ENCODE results near the gene MYO15A.

Gene MYO15A

GRCh38 chr17:18106211-18106610 lies 2.3 kb upstream of the MYO15A start:
- no peak for DNase-seq

GRCh38 chr17:18107061-18107790 lies 1.3 kb upstream of the MYO15A start:
- no peak for DNase-seq

- no peak for DNase-seq
Measured at GRCh38 chr17:18107971-18108370, 585 bp upstream of the MYO15A start.

GRCh38 chr17:18109935-18110485 lies 1.5 kb downstream of the MYO15A start:
- no peak for DNase-seq

GRCh38 chr17:18110636-18111145 lies 2.1 kb downstream of the MYO15A start:
- no peak for DNase-seq

GRCh38 chr17:18111330-18111971 lies 2.9 kb downstream of the MYO15A start:
- DNase-seq = no peak

GRCh38 chr17:18115517-18115916 lies 7.0 kb downstream of the MYO15A start:
- no peak for DNase-seq

- no peak for DNase-seq
Measured at GRCh38 chr17:18116078-18116477, 7.5 kb downstream of the MYO15A start.

GRCh38 chr17:18117533-18117932 lies 9.0 kb downstream of the MYO15A start:
- no peak for DNase-seq

- DNase-seq = no peak
Measured at GRCh38 chr17:18117982-18118975, 9.7 kb downstream of the MYO15A start.

- no peak for DNase-seq
Measured at GRCh38 chr17:18119166-18119745, 10.7 kb downstream of the MYO15A start.

GRCh38 chr17:18119938-18120337 lies 11.4 kb downstream of the MYO15A start:
- no peak for DNase-seq

GRCh38 chr17:18120461-18121017 lies 12.0 kb downstream of the MYO15A start:
- no peak for DNase-seq

GRCh38 chr17:18121144-18121910 lies 12.8 kb downstream of the MYO15A start:
- no peak for DNase-seq

GRCh38 chr17:18122990-18123753 lies 14.6 kb downstream of the MYO15A start:
- DNase-seq = no peak

GRCh38 chr17:18124345-18125126 lies 16.0 kb downstream of the MYO15A start:
- DNase-seq = no peak

GRCh38 chr17:18129041-18129502 lies 20.5 kb downstream of the MYO15A start:
- no peak for DNase-seq

- DNase-seq = no peak
Measured at GRCh38 chr17:18132711-18133110, 24.2 kb downstream of the MYO15A start.

GRCh38 chr17:18136357-18136756 lies 27.8 kb downstream of the MYO15A start:
- no peak for DNase-seq
